Brain microvascular endothelial cell (primary cell): ENCODE results near the gene SLC24A3.
A peak's percentile ranks its signal among the peaks of the same experiment; 100 is the strongest.

ENCODE experiments used
- DNase-seq: peaks from one replicate; pipeline ENCODE4 v3.0.0-alpha.2; 2020
- H3K27ac ChIP-seq: fragments of 250-450 bp; sonication (Bioruptor Pico); 2 replicates; pipeline ENCODE4 v1.5.1; 2020; ENCODE audit warnings: mild to moderate bottlenecking, moderate library complexity
- H3K27me3 ChIP-seq: fragments of 250-450 bp; sonication (Bioruptor Pico); replicated peaks from 2 replicates; pipeline ENCODE4 v1.5.1; 2020; ENCODE audit warnings: mild to moderate bottlenecking
- H3K36me3 ChIP-seq: fragments of 250-450 bp; sonication (Bioruptor Pico); replicated peaks from 2 replicates; pipeline ENCODE4 v1.5.1; 2020; ENCODE audit warnings: mild to moderate bottlenecking
- H3K4me3 ChIP-seq: 2 replicates; pipeline ENCODE4 v1.5.1; 2011; ENCODE audit warnings: low read depth, mild to moderate bottlenecking, control low read depth, low read length, moderate library complexity
- CTCF ChIP-seq: IDR thresholded peaks from 2 replicates; pipeline ENCODE4 v1.5.1; 2011; ENCODE audit warnings: low read depth, mild to moderate bottlenecking, moderate library complexity, low read length, control low read depth, inconsistent platforms; ENCODE audit errors: missing control alignments
- in situ Hi-C: cut with HindIII; loops from 2 replicates; pipeline ENCODE4 v1.10.0; 2017; ENCODE audit warnings: low sequenced_read_pairs, low pct_ligation_motif_present

The SLC24A3 gene

DNA sequence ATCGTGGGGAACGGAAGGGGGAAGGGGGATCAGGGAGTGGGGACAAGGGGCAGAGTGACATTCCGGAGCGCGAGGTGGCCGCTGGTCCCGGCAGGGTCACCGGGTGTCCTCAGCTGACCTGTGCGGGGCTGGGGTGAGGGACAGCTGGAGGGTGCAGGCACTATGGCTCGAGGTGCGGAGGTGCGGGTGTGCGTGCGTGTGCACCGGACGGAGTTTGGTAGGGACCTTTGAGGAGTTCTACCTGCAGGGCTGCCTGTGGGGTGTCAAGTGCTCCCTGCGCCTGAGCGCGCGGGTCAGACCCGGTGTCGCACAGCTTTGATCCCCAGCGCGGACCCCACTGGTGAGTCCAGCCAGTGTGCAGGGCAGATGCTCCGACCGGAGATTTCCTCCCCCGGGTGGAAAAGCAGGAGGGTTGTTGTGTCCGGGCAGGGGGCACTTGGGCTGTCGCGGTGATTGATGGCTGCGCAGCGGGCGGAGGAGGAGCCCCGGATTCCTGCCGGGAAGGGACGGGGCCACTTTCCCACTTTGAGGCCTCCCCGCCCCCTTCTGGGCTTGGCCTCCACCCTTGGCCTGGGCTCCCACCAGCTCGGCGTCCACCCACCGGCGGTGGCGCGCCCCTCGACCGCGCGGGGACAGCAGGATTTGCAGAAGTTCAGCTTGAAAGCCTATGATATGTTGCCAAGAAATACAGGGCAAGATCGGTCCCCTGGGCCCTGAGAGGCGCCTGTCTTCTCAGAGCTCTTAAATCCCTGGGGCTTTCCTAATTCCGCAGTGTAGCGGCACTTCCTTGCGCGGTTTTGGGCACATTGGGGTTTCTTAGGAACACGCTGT is 546.3 kb downstream of the SLC24A3 start:
- DNase-seq: no peak
- no peak for TF ChIP-seq CTCF
- in situ Hi-C loops: no loop called here
- H3K27ac ChIP-seq: no peak overlapping the region
- H3K27me3 ChIP-seq: no peaks in the 10 kb centered on the region
- H3K36me3 ChIP-seq: no peaks in the 10 kb centered on the region
- H3K4me3 ChIP-seq: peak overlapping the region; percentile 87

GRCh38 chr20:19760371-19760721 is 547.9 kb downstream of the SLC24A3 start:
- no peaks in the 10 kb centered on the region for H3K27me3 ChIP-seq
- TF ChIP-seq CTCF: no peak
- H3K27ac ChIP-seq: no peak overlapping the region
- H3K4me3 ChIP-seq: no peak overlapping the region
- DNase-seq: no peak
- no peaks in the 10 kb centered on the region for H3K36me3 ChIP-seq
- in situ Hi-C loops: no loop called here

GRCh38 chr20:19761326-19761725 is 548.9 kb downstream of the SLC24A3 start:
- TF ChIP-seq CTCF: no peak
- H3K36me3 ChIP-seq: no peaks in the 10 kb centered on the region
- in situ Hi-C loops: no loop called here
- H3K27me3 ChIP-seq: no peaks in the 10 kb centered on the region
- H3K4me3 ChIP-seq: no peak overlapping the region
- DNase-seq: no peak
- H3K27ac ChIP-seq: no peak overlapping the region

- in situ Hi-C loops: no loop called here
- no peaks in the 10 kb centered on the region for H3K36me3 ChIP-seq
- no peak for TF ChIP-seq CTCF
- no peak overlapping the region for H3K4me3 ChIP-seq
- no peak overlapping the region for H3K27ac ChIP-seq
- no peak for DNase-seq
- H3K27me3 ChIP-seq: no peaks in the 10 kb centered on the region
Observed at GRCh38 chr20:19761841-19762240, 549.4 kb downstream of the SLC24A3 start.

DNA sequence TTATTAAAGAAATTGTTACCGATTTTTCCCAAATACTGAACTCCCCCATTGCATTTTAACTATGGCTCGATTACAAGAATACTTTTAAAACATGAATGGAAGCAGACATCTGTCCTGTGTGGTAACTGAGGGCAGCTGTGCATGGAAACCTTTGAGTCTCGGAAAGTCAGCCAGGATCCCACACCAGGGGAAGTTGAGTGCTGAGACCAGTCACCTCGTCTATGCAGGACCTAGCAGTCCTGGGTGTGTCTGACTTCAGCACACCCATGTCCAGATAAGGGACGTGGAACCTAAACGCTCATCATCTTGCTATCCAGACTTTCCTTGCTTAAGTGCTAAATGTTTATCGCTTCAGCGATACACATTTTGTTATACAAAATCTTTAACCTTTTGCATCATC is 551.8 kb downstream of the SLC24A3 start:
- no peak for DNase-seq
- Histone ChIP-seq H3K36me3 (no peaks in the 10 kb centered on the region), H3K27ac (no peak overlapping the region), H3K4me3 (no peak overlapping the region), H3K27me3 (no peaks in the 10 kb centered on the region)
- in situ Hi-C loops: no loop called here
- TF ChIP-seq CTCF: no peak

GRCh38 chr20:19765266-19765665 is 552.8 kb downstream of the SLC24A3 start:
- no peak for DNase-seq
- Histone ChIP-seq H3K36me3 (no peaks in the 10 kb centered on the region), H3K27ac (no peak overlapping the region), H3K4me3 (no peak overlapping the region), H3K27me3 (no peaks in the 10 kb centered on the region)
- no peak for TF ChIP-seq CTCF
- in situ Hi-C loops: no loop called here
